Measurements from ENCODE around the gene CLN3. TPM values are rescaled to one million over a fixed set of nuclear protein-coding genes. Genes with fewer than 3 reads are reported as not detected.
A peak's percentile ranks its signal among the peaks of the same experiment; 100 is the strongest.
"Not testable (repeated sequence)": the region's sequence is repeated elsewhere in the genome, so short reads cannot be mapped to it uniquely, and the experiment has no call there.

Gene CLN3
- total and polyA plus RNA-seq, 5 donors = 10.0 to 17.9 (median 12.4) TPM

- no peaks in the 10 kb centered on the region for H3K4me1 ChIP-seq (ENCODE audit: control insufficient read depth, insufficient read depth, low read length)
- no peak overlapping the region for H3K4me3 ChIP-seq (ENCODE audit: low read length)
- intact Hi-C loops (cut with DNase I) = no loop called here
- no peaks in the 10 kb centered on the region for H3K27me3 ChIP-seq (ENCODE audit: control insufficient read depth, insufficient read depth)
- H3K27ac ChIP-seq (ENCODE audit: low read length) = no peak overlapping the region
- ATAC-seq (no peak), DNase-seq (no peak)
- no peaks in the 10 kb centered on the region for H3K9me3 ChIP-seq (ENCODE audit: control insufficient read depth, low read length)
- WGBS = 85% methylated on average over 21 of the region's 21 CpGs
Measured at GRCh38 chr16:28511801-28512789, 20.2 kb upstream of the CLN3 start.

GRCh38 chr16:28511031-28511430 lies 19.2 kb upstream of the CLN3 start:
- H3K27me3 ChIP-seq (ENCODE audit: control insufficient read depth, insufficient read depth) = no peaks in the 10 kb centered on the region
- H3K4me1 ChIP-seq (ENCODE audit: control insufficient read depth, insufficient read depth, low read length) = no peaks in the 10 kb centered on the region
- DNase-seq = no peak
- no peak overlapping the region for H3K4me3 ChIP-seq (ENCODE audit: low read length)
- 86% methylated on average over 3 of the region's 3 CpGs for WGBS
- intact Hi-C loops (cut with DNase I) = no loop called here
- no peaks in the 10 kb centered on the region for H3K9me3 ChIP-seq (ENCODE audit: control insufficient read depth, low read length)
- no peak overlapping the region for H3K27ac ChIP-seq (ENCODE audit: low read length)
- ATAC-seq = no peak

- Histone ChIP-seq H3K27ac (ENCODE audit: low read length) (no peak overlapping the region), H3K4me1 (ENCODE audit: control insufficient read depth, insufficient read depth, low read length) (no peaks in the 10 kb centered on the region), H3K27me3 (ENCODE audit: control insufficient read depth, insufficient read depth) (no peaks in the 10 kb centered on the region), H3K4me3 (ENCODE audit: low read length) (no peak overlapping the region), H3K9me3 (ENCODE audit: control insufficient read depth, low read length) (no peaks in the 10 kb centered on the region)
- WGBS = 61% methylated on average over 14 of the region's 14 CpGs
- no peak for ATAC-seq
- peak in 1 of 3 donors; percentile 38 for DNase-seq
- intact Hi-C loops (cut with DNase I) = no loop called here
Measured at GRCh38 chr16:28505489-28506137, 13.7 kb upstream of the CLN3 start.

- DNase-seq (peak in 1 of 3 donors; percentile 5), ATAC-seq (no peak)
- Histone ChIP-seq H3K27me3 (ENCODE audit: control insufficient read depth, insufficient read depth) (no peaks in the 10 kb centered on the region), H3K9me3 (ENCODE audit: control insufficient read depth, low read length) (no peaks in the 10 kb centered on the region), H3K4me1 (ENCODE audit: control insufficient read depth, insufficient read depth, low read length) (no peaks in the 10 kb centered on the region), H3K27ac (ENCODE audit: low read length) (no peak overlapping the region), H3K4me3 (ENCODE audit: low read length) (no peak overlapping the region)
- intact Hi-C loops (cut with DNase I) = no loop called here
- whole genome bisulfite sequencing = 78% methylated on average over 8 of the region's 8 CpGs
Measured at GRCh38 chr16:28504707-28505404, 13.0 kb upstream of the CLN3 start.

GRCh38 chr16:28503470-28504259 lies 11.8 kb upstream of the CLN3 start:
- H3K27ac ChIP-seq (ENCODE audit: low read length) = no peak overlapping the region
- intact Hi-C loops (cut with DNase I) = no loop called here
- no peaks in the 10 kb centered on the region for H3K9me3 ChIP-seq (ENCODE audit: control insufficient read depth, low read length)
- no peaks in the 10 kb centered on the region for H3K4me1 ChIP-seq (ENCODE audit: control insufficient read depth, insufficient read depth, low read length)
- 81% methylated on average over 15 of the region's 15 CpGs for WGBS
- H3K4me3 ChIP-seq (ENCODE audit: low read length) = no peak overlapping the region
- DNase-seq (no peak), ATAC-seq (no peak)
- no peaks in the 10 kb centered on the region for H3K27me3 ChIP-seq (ENCODE audit: control insufficient read depth, insufficient read depth)

- WGBS = 63% methylated on average over 2 of the region's 2 CpGs
- intact Hi-C loops (cut with DNase I) = no loop called here
- Histone ChIP-seq H3K9me3 (ENCODE audit: control insufficient read depth, low read length) (no peaks in the 10 kb centered on the region), H3K27ac (ENCODE audit: low read length) (no peak overlapping the region), H3K4me1 (ENCODE audit: control insufficient read depth, insufficient read depth, low read length) (no peaks in the 10 kb centered on the region), H3K27me3 (ENCODE audit: control insufficient read depth, insufficient read depth) (no peaks in the 10 kb centered on the region), H3K4me3 (ENCODE audit: low read length) (no peak overlapping the region)
- no peak for ATAC-seq
- DNase-seq = no peak
Measured at GRCh38 chr16:28502290-28502689, 10.4 kb upstream of the CLN3 start.

GRCh38 chr16:28501258-28502232 lies 9.7 kb upstream of the CLN3 start:
- no peaks in the 10 kb centered on the region for H3K4me1 ChIP-seq (ENCODE audit: control insufficient read depth, insufficient read depth, low read length)
- no peaks in the 10 kb centered on the region for H3K27me3 ChIP-seq (ENCODE audit: control insufficient read depth, insufficient read depth)
- no peak for ATAC-seq
- no peaks in the 10 kb centered on the region for H3K9me3 ChIP-seq (ENCODE audit: control insufficient read depth, low read length)
- no peak for DNase-seq
- no peak overlapping the region for H3K27ac ChIP-seq (ENCODE audit: low read length)
- intact Hi-C loops (cut with DNase I) = no loop called here
- H3K4me3 ChIP-seq (ENCODE audit: low read length) = no peak overlapping the region
- 82% methylated on average over 19 of the region's 19 CpGs for WGBS

- 78% methylated on average over 18 of the region's 18 CpGs for WGBS
- H3K4me1 ChIP-seq (ENCODE audit: control insufficient read depth, insufficient read depth, low read length); H3K4me3 ChIP-seq (ENCODE audit: low read length); intact Hi-C loops (cut with DNase I); ATAC-seq; H3K27me3 ChIP-seq (ENCODE audit: control insufficient read depth, insufficient read depth); H3K9me3 ChIP-seq (ENCODE audit: control insufficient read depth, low read length); H3K27ac ChIP-seq (ENCODE audit: low read length): not testable (repeated sequence)
- DNase-seq = peak in 1 of 3 donors; percentile 6
Measured at GRCh38 chr16:28500476-28501180, 8.8 kb upstream of the CLN3 start.

- 72% methylated on average over 10 of the region's 10 CpGs for WGBS
- no peak overlapping the region for H3K4me3 ChIP-seq (ENCODE audit: low read length)
Measured at GRCh38 chr16:28499854-28500253, 8.0 kb upstream of the CLN3 start.

More at GRCh38 chr16:28499854-28500253, 8.0 kb upstream of the CLN3 start:
- Histone ChIP-seq H3K9me3 (ENCODE audit: control insufficient read depth, low read length) (no peaks in the 10 kb centered on the region), H3K27me3 (ENCODE audit: control insufficient read depth, insufficient read depth) (no peaks in the 10 kb centered on the region), H3K27ac (ENCODE audit: low read length) (no peak overlapping the region), H3K4me1 (ENCODE audit: control insufficient read depth, insufficient read depth, low read length) (no peaks in the 10 kb centered on the region)
- intact Hi-C loops (cut with DNase I) = loop anchor here in 1 of 4 donors (10.0 kb wide), 1 partner anchor 115 kb away; the partner anchor contains the start of gene SULT1A1
- DNase-seq (no peak), ATAC-seq (no peak)
